HG03066 (cell line): ENCODE measurements around the gene NVL.
A peak's percentile ranks its signal among the peaks of the same experiment; 100 is the strongest.

Experiments used
- ATAC-seq: cut with Tn5 transposase; IDR thresholded peaks from one replicate; pipeline ENCODE4 v1.9.1; 2021; ENCODE audit warnings: low read depth; ENCODE audit not compliant: unreplicated experiment

Gene NVL

GRCh38 chr1:224201853-224202252, 128.1 kb downstream of the NVL start:
- no peak for ATAC-seq

DNA sequence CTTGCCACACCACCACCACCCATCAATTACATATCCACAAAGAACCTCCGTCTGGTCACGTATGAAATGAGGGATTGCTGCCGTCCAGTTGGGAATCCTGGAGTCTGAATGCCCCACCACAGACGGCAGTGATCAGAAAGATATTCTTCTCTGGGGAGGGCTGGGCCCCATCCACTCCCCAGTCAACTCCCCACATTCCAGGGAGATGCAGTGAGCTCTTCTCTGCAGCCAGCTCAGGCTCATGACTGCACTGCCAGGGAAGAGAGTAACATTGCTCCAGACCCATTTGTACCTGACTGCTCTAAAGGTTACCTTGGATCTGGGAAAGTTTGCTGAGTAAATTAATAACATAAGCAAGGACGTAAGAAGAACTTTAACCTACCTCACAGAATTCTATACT, 128.6 kb downstream of the NVL start:
- ATAC-seq: no peak

DNA sequence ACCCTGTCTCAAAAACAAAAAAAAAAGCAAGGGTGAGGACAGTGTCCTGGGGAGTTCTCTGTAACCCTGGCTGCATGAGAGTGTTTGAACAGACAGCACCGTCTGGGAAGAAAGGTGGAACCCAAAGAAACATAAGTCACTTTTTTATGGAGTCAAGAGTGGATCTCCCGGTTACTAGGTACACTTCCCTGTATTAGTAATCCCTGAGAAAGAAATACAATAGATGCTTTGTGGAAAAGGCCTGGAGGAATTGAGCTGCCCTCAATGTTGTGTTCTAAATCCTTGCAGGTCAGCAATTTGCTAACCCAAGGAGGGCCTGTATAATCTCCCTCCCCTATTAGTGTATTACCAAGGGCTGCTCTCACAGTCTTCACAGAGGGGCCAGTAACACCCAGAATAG, 130.3 kb downstream of the NVL start:
- ATAC-seq: no peak

DNA sequence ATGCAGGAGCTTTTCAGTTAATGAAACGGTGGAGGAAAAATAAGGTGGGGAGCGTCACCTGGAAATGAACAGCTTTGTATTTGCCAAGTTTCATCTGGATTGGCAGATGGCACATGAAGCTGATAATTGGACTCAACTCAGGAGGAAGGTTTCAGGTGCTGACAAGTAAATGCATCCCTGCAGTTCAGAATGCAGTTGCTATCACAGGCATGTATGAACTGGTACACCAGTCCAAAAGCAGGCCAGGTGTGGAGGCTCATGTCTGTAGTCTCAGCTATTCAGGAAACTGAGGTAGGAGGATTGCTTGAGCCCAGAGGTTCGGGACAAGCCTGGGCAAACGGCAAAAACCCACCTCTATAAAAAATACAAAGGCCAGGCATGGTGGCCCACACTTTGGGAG, 131.4 kb downstream of the NVL start:
- ATAC-seq: no peak

DNA sequence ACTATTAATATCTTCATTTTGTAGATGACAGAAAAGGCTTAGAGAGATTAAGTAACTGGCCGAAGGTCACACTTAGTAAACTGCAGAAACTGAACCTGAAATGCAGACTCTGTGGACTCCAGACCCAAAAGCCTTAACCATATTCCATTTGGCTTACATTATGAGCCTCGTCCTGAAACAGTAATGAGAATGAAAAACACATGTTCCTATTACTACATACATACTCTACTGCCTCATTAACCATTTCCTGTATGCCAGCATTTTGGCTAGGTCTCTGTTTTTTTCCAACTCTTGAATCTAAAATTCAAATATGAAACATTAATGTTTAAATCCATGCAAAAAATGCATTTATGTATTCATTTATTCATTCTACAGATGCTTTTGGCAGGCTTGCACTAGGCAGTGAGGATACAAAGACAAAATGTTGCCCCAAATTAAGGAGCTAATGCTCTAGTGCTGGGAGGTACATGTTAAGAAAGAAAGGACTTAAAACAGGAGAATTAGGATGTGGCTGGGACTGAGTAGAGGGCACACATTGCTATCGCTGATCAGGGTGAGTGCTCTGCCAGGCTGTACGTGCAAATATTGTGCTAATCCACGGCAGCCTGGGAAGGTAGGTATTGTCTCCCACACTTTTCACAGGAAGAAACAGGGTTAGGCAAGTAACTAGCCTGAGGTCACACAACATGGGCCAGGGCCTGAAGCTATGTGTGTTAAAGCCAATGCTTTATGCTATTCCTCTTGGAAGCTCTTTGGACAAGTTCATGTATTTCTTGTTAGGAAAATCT, 133.0 kb downstream of the NVL start:
- ATAC-seq: no peak

- ATAC-seq: no peak
Measured at GRCh38 chr1:224193319-224193966, 136.5 kb downstream of the NVL start.

GRCh38 chr1:224192082-224192788, 137.7 kb downstream of the NVL start:
- no peak for ATAC-seq

- no peak for ATAC-seq
Measured at GRCh38 chr1:224189561-224189960, 140.4 kb downstream of the NVL start.

DNA sequence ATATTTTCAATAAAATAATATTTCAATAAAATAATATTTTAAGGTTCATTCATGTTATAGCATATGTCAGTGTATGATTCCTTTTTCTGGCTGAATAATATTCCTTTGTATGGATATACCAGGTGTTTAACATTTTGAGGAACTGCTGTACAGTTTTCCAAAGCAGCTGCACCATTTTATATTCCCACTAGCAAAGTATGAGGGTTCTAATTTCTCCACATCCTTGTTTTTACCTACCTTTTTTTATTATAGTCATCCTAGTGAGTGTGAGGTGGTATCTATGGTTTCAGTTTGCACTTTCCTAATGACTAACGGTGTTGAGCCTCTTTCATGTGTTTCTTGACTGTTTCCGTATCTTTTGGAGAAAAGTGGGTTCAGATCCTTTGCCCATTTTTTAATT, 141.7 kb downstream of the NVL start:
- ATAC-seq: no peak

GRCh38 chr1:224185208-224185607, 144.8 kb downstream of the NVL start:
- ATAC-seq: no peak

GRCh38 chr1:224183591-224184312, 146.2 kb downstream of the NVL start:
- peak; percentile 43 for ATAC-seq

DNA sequence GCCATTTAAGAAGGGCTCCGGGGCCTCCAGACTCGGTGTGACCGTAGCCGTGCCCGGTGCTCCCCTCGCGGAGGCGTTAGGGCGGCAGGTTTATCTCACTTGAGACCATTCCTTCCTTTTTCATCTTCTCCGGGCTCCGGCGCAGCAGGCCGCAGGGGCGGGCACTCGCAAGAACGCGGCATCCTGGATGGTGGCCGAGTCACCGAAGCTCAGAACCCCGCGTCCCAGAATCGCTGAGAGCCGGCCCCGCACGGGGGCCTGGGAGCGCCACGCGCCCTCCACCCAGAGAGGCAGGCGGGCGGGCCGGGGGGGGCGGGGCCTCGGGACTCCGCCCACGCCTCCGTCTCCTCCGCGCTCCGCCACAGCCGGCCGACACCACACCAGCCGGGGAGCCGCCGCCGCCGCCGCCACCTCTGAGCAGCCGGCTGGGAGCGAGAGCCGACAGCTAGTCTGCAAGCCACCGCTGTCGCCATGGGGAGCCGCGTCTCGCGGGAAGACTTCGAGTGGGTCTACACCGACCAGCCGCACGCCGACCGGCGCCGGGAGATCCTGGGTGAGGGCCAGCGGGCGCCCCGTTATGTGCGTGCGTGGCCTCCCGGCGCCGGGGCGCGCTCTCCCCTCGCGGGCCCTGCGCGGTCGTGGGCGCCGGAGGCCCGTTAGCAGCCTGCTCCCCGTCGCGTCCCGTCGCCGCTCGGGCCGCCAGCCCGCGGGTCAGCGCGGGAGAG, 146.9 kb downstream of the NVL start, which contains the start of gene DEGS1:
Gene DEGS1, plus strand, starts transcription at position 375 of the 725 bp plus-strand sequence. Its CDS starts 97 bp downstream, at position 472.
- peak; percentile 59 for ATAC-seq

GRCh38 chr1:224182057-224182865, 147.7 kb downstream of the NVL start:
- peak; percentile 37 for ATAC-seq

- no peak for ATAC-seq
Measured at GRCh38 chr1:224181453-224181810, 148.5 kb downstream of the NVL start.

DNA sequence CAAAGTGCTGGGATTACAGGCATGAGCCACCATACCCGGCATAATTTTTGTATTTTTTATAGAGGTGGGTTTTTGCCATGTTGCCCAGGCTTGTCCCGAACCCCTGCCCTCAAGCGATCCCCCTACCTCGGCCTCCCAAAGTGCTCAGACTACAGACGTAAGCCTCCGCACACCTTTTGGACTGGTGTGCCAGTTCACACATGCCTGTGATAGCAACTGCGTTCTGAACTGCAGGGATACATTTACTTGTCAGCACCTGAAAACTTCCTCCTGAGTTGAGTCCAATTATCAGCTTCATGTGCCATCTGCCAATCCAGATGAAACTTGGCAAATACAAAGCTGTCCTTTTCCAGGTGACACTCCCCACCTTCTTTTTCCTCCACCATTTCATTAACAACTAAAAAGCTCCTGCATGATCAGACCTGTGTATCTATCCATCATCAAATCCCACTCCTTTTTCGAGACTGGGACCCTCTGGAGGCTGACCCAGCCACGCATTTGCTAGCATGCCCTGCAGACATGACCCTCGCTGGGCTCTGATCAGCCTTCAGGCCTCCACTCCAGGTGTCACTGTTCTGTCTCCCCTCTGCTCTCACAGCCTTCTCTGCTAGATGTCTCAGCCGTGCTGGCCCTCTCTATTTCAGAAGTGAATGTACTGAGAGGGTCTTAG, 149.1 kb downstream of the NVL start:
- no peak for ATAC-seq

- no peak for ATAC-seq
Measured at GRCh38 chr1:224178894-224179293, 151.1 kb downstream of the NVL start.

DNA sequence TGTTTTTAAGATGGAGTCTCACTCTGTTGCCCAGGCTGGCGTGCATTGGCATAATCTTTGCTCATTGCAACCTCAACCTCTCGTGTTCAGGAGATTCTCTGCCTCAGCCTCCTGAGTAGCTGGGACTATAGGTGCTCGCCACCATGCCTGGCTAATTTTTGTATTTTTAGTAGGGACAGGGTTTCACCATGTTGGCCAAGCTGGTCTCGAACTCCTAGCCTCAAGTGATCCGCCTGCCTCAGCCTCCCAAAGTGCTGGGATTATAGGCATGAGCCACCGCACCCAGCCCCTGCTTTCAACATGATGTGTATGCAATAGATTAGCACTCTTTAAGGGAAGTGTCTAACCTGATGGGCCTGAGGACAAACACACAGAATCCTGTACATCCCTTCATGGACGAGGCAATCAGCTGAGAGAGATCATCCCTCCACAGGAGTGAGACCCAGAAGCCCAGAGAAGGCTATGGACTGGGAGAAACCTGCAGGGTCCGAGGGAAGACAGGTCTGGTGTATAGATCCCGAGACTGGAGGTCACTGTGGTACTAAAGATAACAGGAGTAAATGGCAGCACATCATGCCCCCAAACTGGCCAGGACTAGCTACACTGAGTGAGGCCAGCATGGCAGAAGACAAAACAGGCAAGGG, 152.5 kb downstream of the NVL start:
- no peak for ATAC-seq
